K562 (cell line): ENCODE results near the gene GARIN5B. TPM values are rescaled to one million over a fixed set of nuclear protein-coding genes. Genes with fewer than 3 reads are reported as not detected.

Experiments used
- ATF1 ChIP-seq, 2 experiments: fragments of 450-650 bp in 1 of 2; IDR thresholded peaks; 2 replicates each; pipeline ENCODE4 v1.6.1; 2016; ENCODE audit warnings: missing compliant biosample characterization in 1 of 2, missing genetic modification characterization in 1 of 2
- BACH1 ChIP-seq: fragments of 200-800 bp; sonication (Bioruptor generic); IDR thresholded peaks from 2 replicates; pipeline ENCODE4 v1.6.1; 2016; ENCODE audit warnings: missing genetic modification characterization, missing compliant biosample characterization
- BRD4 ChIP-seq: fragments of 200-600 bp; sonication (generic); IDR thresholded peaks from 2 replicates; pipeline ENCODE4 v1.6.1; 2017; ENCODE audit warnings: inconsistent platforms
- CBFB ChIP-seq: sonication (generic); formaldehyde crosslinking; IDR thresholded peaks from 2 replicates; pipeline ENCODE4 v1.4.0; 2020; ENCODE audit warnings: mild to moderate bottlenecking, missing genetic modification reagents
- CSDE1 ChIP-seq, 2 experiments: fragments of 450-650 bp; IDR thresholded peaks; 2 replicates each; pipeline ENCODE4 v1.6.1; 2016; ENCODE audit warnings: mild to moderate bottlenecking in 1 of 2
- HEY1 ChIP-seq: fragments of 250-450 bp; sonication (Bioruptor Pico); IDR thresholded peaks from 2 replicates; pipeline ENCODE4 v1.5.0; 2020; ENCODE audit warnings: mild to moderate bottlenecking, moderate library complexity, borderline replicate concordance
- HIVEP1 ChIP-seq: fragments of 250-450 bp; sonication (Bioruptor Pico); IDR thresholded peaks from 2 replicates; pipeline ENCODE4 v1.4.0; 2020; ENCODE audit warnings: mild to moderate bottlenecking
- HOMEZ ChIP-seq: fragments of 250-450 bp; sonication (Bioruptor Pico); IDR thresholded peaks from 2 replicates; pipeline ENCODE4 v1.4.0; 2020; ENCODE audit warnings: mild to moderate bottlenecking, moderate library complexity
- HOXB6 ChIP-seq: fragments of 250-450 bp; sonication (Bioruptor Pico); IDR thresholded peaks from 2 replicates; pipeline ENCODE4 v1.5.1; 2022; ENCODE audit warnings: mild to moderate bottlenecking, borderline replicate concordance
- IRF1 ChIP-seq: sonication (generic); formaldehyde crosslinking; IDR thresholded peaks from 2 replicates; pipeline ENCODE4 v1.8.0; 2022; ENCODE audit warnings: missing genetic modification reagents, mild to moderate bottlenecking, borderline replicate concordance
- KDM4B ChIP-seq, 2 experiments: fragments of 450-650 bp in 1 of 2; sonication (generic) in 1 of 2; IDR thresholded peaks; 2 replicates each; pipeline ENCODE4 v1.6.1; 2016 to 2017; ENCODE audit warnings: borderline replicate concordance in 2 of 2, antibody characterized with exemption in 1 of 2, low read depth in 1 of 2, mild to moderate bottlenecking in 1 of 2
- KHSRP ChIP-seq: fragments of 450-650 bp; IDR thresholded peaks from 2 replicates; pipeline ENCODE4 v1.6.1; 2017
- MBD2 ChIP-seq: sonication (generic); IDR thresholded peaks from 2 replicates; pipeline ENCODE4 v1.6.1; 2016; ENCODE audit warnings: low read depth, borderline replicate concordance
- NEUROD1 ChIP-seq: fragments of 150-350 bp; IDR thresholded peaks from 2 replicates; pipeline ENCODE4 v1.6.1; 2014; ENCODE audit warnings: borderline replicate concordance, low read length, low read depth; ENCODE audit not compliant: partially characterized antibody
- POLR2G ChIP-seq: fragments of 200-400 bp; formaldehyde crosslinking; IDR thresholded peaks from 2 replicates; pipeline ENCODE4 v1.6.1; 2017; ENCODE audit warnings: low read depth, mild to moderate bottlenecking, antibody characterized with exemption, low read length, moderate library complexity
- SRSF1 ChIP-seq: fragments of 200-400 bp; formaldehyde crosslinking; IDR thresholded peaks from 2 replicates; pipeline ENCODE4 v1.6.1; 2017; ENCODE audit warnings: mild to moderate bottlenecking, low read depth, low read length, moderate library complexity
- STAT5A ChIP-seq: IDR thresholded peaks from 2 replicates; pipeline ENCODE4 v1.6.1; 2012; ENCODE audit warnings: low read length, inconsistent platforms, borderline replicate concordance
- SUPT5H ChIP-seq: fragments of 450-650 bp; IDR thresholded peaks from 2 replicates; pipeline ENCODE4 v1.6.1; 2016
- ZBTB33 ChIP-seq: sonication (generic); formaldehyde crosslinking; IDR thresholded peaks from 2 replicates; pipeline ENCODE4 v1.8.1; 2023; ENCODE audit warnings: mild to moderate bottlenecking, missing genetic modification reagents
- ZFP30 ChIP-seq: fragments of 250-450 bp; sonication (Bioruptor Pico); IDR thresholded peaks from 2 replicates; pipeline ENCODE4 v1.8.0; 2022; ENCODE audit warnings: moderate library complexity, mild to moderate bottlenecking, inconsistent platforms, borderline replicate concordance
- ZFX ChIP-seq: sonication (generic); formaldehyde crosslinking; IDR thresholded peaks from 2 replicates; pipeline ENCODE4 v1.8.0; 2022; ENCODE audit warnings: mild to moderate bottlenecking, missing genetic modification reagents, moderate library complexity
- ZNF12 ChIP-seq: sonication (generic); formaldehyde crosslinking; IDR thresholded peaks from 2 replicates; pipeline ENCODE4 v1.4.0; 2020; ENCODE audit warnings: mild to moderate bottlenecking, missing genetic modification reagents
- ZNF124 ChIP-seq: sonication (generic); formaldehyde crosslinking; IDR thresholded peaks from 2 replicates; pipeline ENCODE4 v1.8.1; 2022; ENCODE audit warnings: missing genetic modification reagents
- ZNF143 ChIP-seq: sonication (generic); formaldehyde crosslinking; IDR thresholded peaks from 2 replicates; pipeline ENCODE4 v1.9.0; 2022; ENCODE audit warnings: mild to moderate bottlenecking, missing genetic modification reagents
- ZNF24 ChIP-seq: fragments of 450-650 bp; IDR thresholded peaks from 2 replicates; pipeline ENCODE4 v1.6.1; 2016
- ZNF395 ChIP-seq: fragments of 200-800 bp; sonication (Bioruptor generic); IDR thresholded peaks from 2 replicates; pipeline ENCODE4 v1.6.1; 2017; ENCODE audit warnings: missing genetic modification characterization, missing compliant biosample characterization
- polyA plus RNA-seq, 8 experiments: library from polyadenylated mRNA; depleted of rRNA in 4 of 8; stranded (reverse) in 5 of 8; unstranded in 3 of 8; fragments of >200 nt; fragmentation: Nextera tagmentation in 2 of 8; fragmentation: Illumina TruSeq in 1 of 8; extraction: Ambion mirVana in 2 of 8; extraction: Trizol in 1 of 8; gene quantifications; 2 replicates each; pipeline versions ENCODE4 v1.2.1 to v1.2.3, GENCODE V29; 2011 to 2014; ENCODE audit warnings: inconsistent platforms in 1 of 8, missing spikeins in 1 of 8
- total RNA-seq, 7 experiments: library from RNA; depleted of rRNA in 6 of 7; stranded (reverse); fragments of >200 nt in 6 of 7; fragmentation: Illumina TruSeq in 2 of 7; extraction: Trizol in 2 of 7; gene quantifications; 2 replicates each; pipeline versions ENCODE4 v1.2.1 to v1.2.3, GENCODE V29; 2011 to 2021; ENCODE audit warnings: low replicate concordance in 1 of 7

The GARIN5B gene
- total and polyA plus RNA-seq, 9 of the 15 experiments (the other 6 are each of a cell fraction or from before 2014, with no cell fraction given): not detected

GRCh38 chr19:55325172-55325571 is 37.9 kb downstream of the GARIN5B start, which contains the start of gene TMEM150B (continued):
- no peak for TF ChIP-seq ZBTB33
- TF ChIP-seq BRD4: no peak
- no peak for TF ChIP-seq HEY1 (CRISPR knock-in tag)
- TF ChIP-seq ZNF143 (CRISPR knock-in tag): no peak
- TF ChIP-seq CBFB (CRISPR knock-in tag): no peak
- 0 out of 2 replicates have a peak, but pooled peaks have one; percentile 28 for TF ChIP-seq POLR2G
- TF ChIP-seq ZNF395 (CRISPR knock-in tag): no peak
- no peak for TF ChIP-seq HOXB6 (CRISPR knock-in tag)
- no peak for TF ChIP-seq NEUROD1
- no peak for TF ChIP-seq HIVEP1 (CRISPR knock-in tag)
- TF ChIP-seq CSDE1 (IDR thresholded peaks at IDR 0.05): no peak
- no peak for TF ChIP-seq ZNF124
- TF ChIP-seq ZFX: peak; percentile 29; the same call in 1 of the 2 replicates
- no peak for TF ChIP-seq MBD2
- no peak for TF ChIP-seq IRF1 (CRISPR knock-in tag)
- TF ChIP-seq ZNF24: no peak
- TF ChIP-seq SUPT5H: peak; percentile 34
- TF ChIP-seq BACH1 (tag): peak; percentile 63; the same call in 1 of the 2 replicates
- no peak for TF ChIP-seq HOMEZ
- TF ChIP-seq ZFP30: no peak
- TF ChIP-seq ZNF12: no peak
- TF ChIP-seq STAT5A: no peak
- no peak for TF ChIP-seq SRSF1
- no peak for TF ChIP-seq KDM4B (IDR thresholded peaks at IDR 0.05; ENCODE audit: borderline replicate concordance in 2 of 2, low read depth in 1 of 2)
- no peak for TF ChIP-seq ATF1 (CRISPR knock-in tag; IDR thresholded peaks at IDR 0.05)
- TF ChIP-seq ATF1 (tag; IDR thresholded peaks at IDR 0.05): 0 out of 2 replicates have a peak, but pooled peaks have one; percentile 6
- no peak for TF ChIP-seq KHSRP
